Endothelial cell of umbilical vein (primary cell): ENCODE results near the gene ASS1. TPM values are rescaled to one million over a fixed set of nuclear protein-coding genes. Genes with fewer than 3 reads are reported as not detected.

Experiments
- BruUV-seq: library from RNA; stranded (reverse); fragments of 400-500 nt; replicated peaks from 2 replicates; lab custom pipeline; 2021; lab: Mats Ljungman, UMichigan
- CTCF ChIA-PET: fragments of 300-600, 350-600 bp; sonication (Branson Sonifier 250); formaldehyde crosslinking; loops from one replicate; lab custom pipeline; 2021; ENCODE audit warnings: antibody characterized with exemption, inconsistent platforms; lab: Charles Lee
- POLR2A ChIA-PET: fragments of 300-600, 350-600 bp; sonication (Branson Sonifier 250); formaldehyde crosslinking; loops from one replicate; lab custom pipeline; 2021; ENCODE audit warnings: antibody characterized with exemption, inconsistent platforms; lab: Charles Lee
- DNase-seq: peaks from one replicate; pipeline ENCODE4 v3.0.0-alpha.2; 2011; ENCODE audit warnings: low read depth, low spot score
- FAIRE-seq: peaks from 2 replicates; lab custom pipeline; 2011; peaks lifted over from hg19 to GRCh38; lab: Jason Lieb, UNC
- H2AFZ ChIP-seq: 2 replicates; pipeline ENCODE4 v1.6.0; 2012; ENCODE audit warnings: low read depth, low read length, control low read depth, inconsistent platforms
- H3K27ac ChIP-seq: 2 replicates; pipeline ENCODE4 v1.5.1; 2011; ENCODE audit warnings: low read depth, mild to moderate bottlenecking, control low read depth, low read length, moderate library complexity; ENCODE audit not compliant: insufficient read depth
- H3K27me3 ChIP-seq, 2 experiments: 2 replicates each; pipeline versions ENCODE4 v1.6.0 to v1.6.1; 2011; ENCODE audit warnings: low read length in 2 of 2, mixed read lengths in 1 of 2; ENCODE audit not compliant: control insufficient read depth in 2 of 2, insufficient read depth in 2 of 2
- H3K36me3 ChIP-seq, 2 experiments: 2 replicates in 1 of 2; 3 replicates in 1 of 2; pipeline ENCODE4 v1.5.1; 2011; ENCODE audit warnings: low read length in 2 of 2, mild to moderate bottlenecking in 1 of 2, moderate library complexity in 1 of 2; ENCODE audit not compliant: control insufficient read depth in 2 of 2, insufficient read depth in 2 of 2; ENCODE audit errors: extremely low read depth in 1 of 2
- H3K4me1 ChIP-seq: 3 replicates; pipeline ENCODE4 v1.5.1; 2011; ENCODE audit warnings: mild to moderate bottlenecking, low read length; ENCODE audit not compliant: control insufficient read depth, insufficient read depth; ENCODE audit errors: extremely low read depth
- H3K4me2 ChIP-seq: 2 replicates; pipeline ENCODE4 v1.6.1; 2011; ENCODE audit warnings: low read length, control low read depth, mixed read lengths; ENCODE audit not compliant: insufficient read depth
- H3K4me3 ChIP-seq, 3 experiments: fragments of 200-600 bp in 1 of 3; sonication (generic), shearing (Covaris generic) in 1 of 3; replicated peaks in 1 of 3; 2 replicates each; pipeline ENCODE4 v1.5.1; 2011 to 2016; ENCODE audit warnings: control low read depth in 3 of 3, low read length in 3 of 3, mild to moderate bottlenecking in 2 of 3, inconsistent platforms in 1 of 3, low read depth in 1 of 3, moderate library complexity in 1 of 3; ENCODE audit not compliant: insufficient read depth in 1 of 3
- H3K79me2 ChIP-seq: 2 replicates; pipeline ENCODE4 v1.6.0; 2012; ENCODE audit warnings: low read length, inconsistent platforms; ENCODE audit not compliant: control insufficient read depth, insufficient read depth
- H3K9ac ChIP-seq: replicated peaks from 2 replicates; pipeline ENCODE3; 2011; ENCODE audit warnings: low read length, control low read depth; ENCODE audit not compliant: insufficient read depth; ENCODE audit errors: extremely low read depth
- H3K9me1 ChIP-seq: replicated peaks from 3 replicates; pipeline ENCODE4 v1.6.0; 2011; ENCODE audit warnings: mild to moderate bottlenecking, low read length; ENCODE audit not compliant: control insufficient read depth, insufficient read depth; ENCODE audit errors: extremely low read depth
- H3K9me3 ChIP-seq: replicated peaks from 2 replicates; pipeline ENCODE4 v1.5.1; 2012; ENCODE audit warnings: low read length, inconsistent platforms; ENCODE audit not compliant: control insufficient read depth, insufficient read depth
- H4K20me1 ChIP-seq: replicated peaks from 2 replicates; pipeline ENCODE3; 2011; ENCODE audit warnings: mild to moderate bottlenecking, low read length; ENCODE audit not compliant: control insufficient read depth, insufficient read depth; ENCODE audit errors: extremely low read depth
- GATA2 ChIP-seq: IDR thresholded peaks from 2 replicates; pipeline ENCODE4 v1.7.0; 2011; ENCODE audit warnings: low read depth, mild to moderate bottlenecking, moderate library complexity, mixed read lengths, low read length; ENCODE audit not compliant: insufficient read length, insufficient read depth
- MYC ChIP-seq: IDR thresholded peaks from one replicate; pipeline ENCODE4 v1.6.1; 2011; ENCODE audit warnings: mild to moderate bottlenecking, low read depth, low read length
- POLR2A ChIP-seq: IDR thresholded peaks from 2 replicates; pipeline ENCODE4 v1.6.1; 2012; ENCODE audit warnings: low read depth, mild to moderate bottlenecking, control low read depth, low read length
- dilution Hi-C: fragments of 300-500 bp; cut with MboI; formaldehyde crosslinking; loops from one replicate; pipeline ENCODE4 v1.15.0; 2019; ENCODE audit warnings: low sequenced_read_pairs; ENCODE audit not compliant: extremely low pct_ligation_motif_present
- intact Hi-C: fragments of 100-400 bp; cut with micrococcal nuclease; formaldehyde crosslinking; loops from one replicate; pipeline ENCODE4 v1.10.0; 2022
- polyA plus RNA-seq, 4 experiments: library from polyadenylated mRNA; depleted of rRNA in 3 of 4; stranded (reverse) in 3 of 4; unstranded in 1 of 4; fragments of >200 nt; gene quantifications; 2 replicates each; pipeline versions ENCODE4 v1.2.1 to v1.2.3, GENCODE V29; 2011 to 2012; ENCODE audit warnings: missing spikeins in 1 of 4
- total RNA-seq: library from RNA; stranded (reverse); gene quantifications from 2 replicates; pipeline ENCODE4 v1.2.3, GENCODE V29; 2021
- TF ChIP-seq, protein P1 (sequence below), 2 donors: IDR thresholded peaks; 1 replicate in 1 of 2; 2 replicates in 1 of 2; pipeline ENCODE4 v1.5.1; 2011; ENCODE audit warnings: low read length in 2 of 2, mild to moderate bottlenecking in 2 of 2, moderate library complexity in 2 of 2, control low read depth in 1 of 2, inconsistent platforms in 1 of 2, low read depth in 1 of 2; ENCODE audit not compliant: insufficient read depth in 1 of 2; ENCODE audit errors: extremely low read depth in 1 of 2

The ASS1 gene
- total and polyA plus RNA-seq, 2 donors (not counting 3 experiments of a cell fraction or from before 2014, with no cell fraction given) = 3.6 to 12.4 TPM

DNA sequence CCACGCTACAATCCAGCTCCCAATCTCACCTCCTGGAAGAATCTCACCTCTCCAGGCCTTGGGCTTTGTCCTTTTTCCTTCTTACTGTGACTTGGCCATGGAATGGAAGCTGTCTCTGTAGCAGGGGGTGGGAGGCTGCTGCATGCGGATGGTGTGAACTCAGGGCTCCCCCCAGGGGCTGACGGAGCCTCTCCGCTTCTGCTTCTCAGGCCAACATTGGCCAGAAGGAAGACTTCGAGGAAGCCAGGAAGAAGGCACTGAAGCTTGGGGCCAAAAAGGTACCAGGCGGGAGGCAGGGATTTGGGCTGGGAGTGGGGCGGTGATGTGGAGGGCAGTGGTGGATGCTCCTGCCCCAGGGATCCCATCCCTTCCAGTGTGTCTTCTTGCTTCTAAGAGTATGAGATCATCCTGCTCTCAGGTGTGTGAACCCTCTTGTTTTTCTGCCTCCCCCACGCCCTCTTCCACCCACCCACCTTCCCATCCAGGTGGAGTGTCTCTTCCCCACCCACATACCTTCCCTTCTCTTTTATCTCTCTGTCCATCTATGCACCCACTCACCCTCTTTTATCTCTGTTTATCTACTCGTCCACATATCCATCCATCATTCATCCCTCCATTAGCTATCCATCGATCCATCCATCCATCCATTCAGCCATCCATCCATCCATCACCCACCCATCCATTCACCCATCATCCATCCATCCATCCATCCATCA is 9.5 kb downstream of the ASS1 start:
- Histone ChIP-seq H3K27me3 (peaks cover 0 to 2% of the 10 kb centered on the region in 2 experiments), H2AFZ (no peak overlapping the region), H4K20me1 (no peaks in the 10 kb centered on the region), H3K9me1 (no peaks in the 10 kb centered on the region), H3K4me3 (no peak overlapping the region), H3K36me3 (no peaks in the 10 kb centered on the region), H3K4me2 (no peak overlapping the region), H3K9me3 (no peaks in the 10 kb centered on the region), H3K79me2 (no peaks in the 10 kb centered on the region), H3K4me1 (peaks cover 30% of the 10 kb centered on the region), H3K9ac (no peak overlapping the region), H3K27ac (no peak overlapping the region)
- BruUV-seq = no TSS peak
- POLR2A ChIA-PET = interaction anchor here (1.0 kb wide), 1 partner anchor 10 kb away, joined by 3 read pairs; no protein-coding TSS in a partner anchor
- dilution Hi-C loops (no loop called here), intact Hi-C loops (loop anchor here (5.0 kb wide), 1 partner anchor 393 kb away; no protein-coding TSS in a partner anchor)
- no peak for DNase-seq
- CTCF ChIA-PET = interaction anchor here (0.8 to 2.1 kb wide), 6 partner anchors 9 to 238 kb away, joined by 4 to 13 read pairs (median 6); no protein-coding TSS in a partner anchor
- TF ChIP-seq POLR2A (no peak), GATA2 (no peak)
- FAIRE-seq = no peak

GRCh38 chr9:130454812-130455325 is 10.1 kb downstream of the ASS1 start:
- Histone ChIP-seq H4K20me1 (no peaks in the 10 kb centered on the region), H3K4me3 (no peak overlapping the region), H3K9me1 (no peaks in the 10 kb centered on the region), H3K4me2 (no peak overlapping the region), H3K9me3 (no peaks in the 10 kb centered on the region), H2AFZ (no peak overlapping the region), H3K27ac (no peak overlapping the region), H3K36me3 (no peaks in the 10 kb centered on the region), H3K27me3 (no peaks in the 10 kb centered on the region), H3K79me2 (no peaks in the 10 kb centered on the region), H3K9ac (no peak overlapping the region), H3K4me1 (peaks cover 30% of the 10 kb centered on the region)
- dilution Hi-C loops (no loop called here), intact Hi-C loops (loop anchor here (5.0 kb wide), 1 partner anchor 392 kb away; no protein-coding TSS in a partner anchor)
- no peak for TF ChIP-seq MYC
- TF ChIP-seq, protein P1, sequence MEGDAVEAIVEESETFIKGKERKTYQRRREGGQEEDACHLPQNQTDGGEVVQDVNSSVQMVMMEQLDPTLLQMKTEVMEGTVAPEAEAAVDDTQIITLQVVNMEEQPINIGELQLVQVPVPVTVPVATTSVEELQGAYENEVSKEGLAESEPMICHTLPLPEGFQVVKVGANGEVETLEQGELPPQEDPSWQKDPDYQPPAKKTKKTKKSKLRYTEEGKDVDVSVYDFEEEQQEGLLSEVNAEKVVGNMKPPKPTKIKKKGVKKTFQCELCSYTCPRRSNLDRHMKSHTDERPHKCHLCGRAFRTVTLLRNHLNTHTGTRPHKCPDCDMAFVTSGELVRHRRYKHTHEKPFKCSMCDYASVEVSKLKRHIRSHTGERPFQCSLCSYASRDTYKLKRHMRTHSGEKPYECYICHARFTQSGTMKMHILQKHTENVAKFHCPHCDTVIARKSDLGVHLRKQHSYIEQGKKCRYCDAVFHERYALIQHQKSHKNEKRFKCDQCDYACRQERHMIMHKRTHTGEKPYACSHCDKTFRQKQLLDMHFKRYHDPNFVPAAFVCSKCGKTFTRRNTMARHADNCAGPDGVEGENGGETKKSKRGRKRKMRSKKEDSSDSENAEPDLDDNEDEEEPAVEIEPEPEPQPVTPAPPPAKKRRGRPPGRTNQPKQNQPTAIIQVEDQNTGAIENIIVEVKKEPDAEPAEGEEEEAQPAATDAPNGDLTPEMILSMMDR (IDR thresholded peaks at IDR 0.05; ENCODE audit: extremely low read depth in 1 of 2, insufficient read depth in 1 of 2, low read depth in 1 of 2, low read length in 2 of 2) = no peak
- TF ChIP-seq GATA2 = no peak
- no TSS peak for BruUV-seq
- peak; percentile 21 for FAIRE-seq
- ChIA-PET CTCF (interaction anchor here (1.1 kb wide), 1 partner anchor 228 kb away, joined by 4 read pairs; no protein-coding TSS in a partner anchor), POLR2A (no interaction called here)
- no peak for DNase-seq
